KMS-11 (cell line): ENCODE data around the gene TCEAL9.

Experiments used
- H2AFZ ChIP-seq: fragments of 200-600 bp; sonication (generic); 2 replicates; pipeline ENCODE4 v1.6.1; 2016; ENCODE audit warnings: antibody characterized with exemption, mixed run types, low read depth
- H3K27ac ChIP-seq: fragments of 200-600 bp; sonication (generic); 2 replicates; pipeline ENCODE4 v1.6.1; 2016; ENCODE audit warnings: mild to moderate bottlenecking, mixed run types
- H3K27me3 ChIP-seq: fragments of 200-600 bp; sonication (generic); 2 replicates; pipeline ENCODE4 v1.6.1; 2017; ENCODE audit warnings: mild to moderate bottlenecking, low read depth, mixed run types, moderate library complexity; ENCODE audit not compliant: insufficient read depth
- H3K36me3 ChIP-seq: fragments of 200-600 bp; sonication (generic); 2 replicates; pipeline ENCODE4 v1.6.1; 2017; ENCODE audit warnings: mild to moderate bottlenecking, mixed run types; ENCODE audit not compliant: insufficient read depth
- H3K4me1 ChIP-seq: fragments of 200-600 bp; sonication (generic); 2 replicates; pipeline ENCODE4 v1.6.1; 2016; ENCODE audit warnings: mild to moderate bottlenecking, low read depth, mixed run types; ENCODE audit not compliant: poor library complexity, severe bottlenecking
- H3K4me2 ChIP-seq: fragments of 200-600 bp; sonication (generic); 2 replicates; pipeline ENCODE4 v1.7.0; 2016; ENCODE audit warnings: mild to moderate bottlenecking, mixed run types
- H3K4me3 ChIP-seq: fragments of 200-600 bp; sonication (generic); IDR thresholded peaks from 2 replicates; pipeline ENCODE4 v1.6.1; 2017; ENCODE audit warnings: low read depth, low read length, mixed read lengths; ENCODE audit not compliant: insufficient read depth
- H3K79me2 ChIP-seq: fragments of 200-600 bp; sonication (generic); 2 replicates; pipeline ENCODE4 v1.6.1; 2016; ENCODE audit warnings: low read depth, mixed run types; ENCODE audit not compliant: insufficient read depth
- H3K9ac ChIP-seq: fragments of 200-600 bp; sonication (generic); 2 replicates; pipeline ENCODE4 v1.6.1; 2016; ENCODE audit warnings: mild to moderate bottlenecking, mixed run types
- H4K20me1 ChIP-seq: fragments of 200-600 bp; sonication (generic); 2 replicates; pipeline ENCODE4 v1.6.1; 2016; ENCODE audit warnings: mild to moderate bottlenecking, mixed run types; ENCODE audit not compliant: insufficient read depth
- CTCF ChIP-seq: fragments of 200-600 bp; sonication (generic); conservative IDR thresholded peaks from 2 replicates; pipeline ENCODE4 v1.6.1; 2017; ENCODE audit warnings: low read depth, mild to moderate bottlenecking, antibody characterized with exemption, low read length, moderate library complexity, mixed read lengths

TCEAL9 gene

GRCh38 chrX:103360092-103360491 lies 3.8 kb downstream of the TCEAL9 start:
- no peak overlapping the region for H3K27ac ChIP-seq
- H3K36me3 ChIP-seq: no peaks in the 10 kb centered on the region
- no peak for TF ChIP-seq CTCF
- H2AFZ ChIP-seq: no peak overlapping the region
- no peaks in the 10 kb centered on the region for H4K20me1 ChIP-seq
- H3K4me2 ChIP-seq: no peak overlapping the region
- H3K4me3 ChIP-seq: no peak overlapping the region
- no peaks in the 10 kb centered on the region for H3K4me1 ChIP-seq
- no peak overlapping the region for H3K9ac ChIP-seq
- no peaks in the 10 kb centered on the region for H3K79me2 ChIP-seq
- no peaks in the 10 kb centered on the region for H3K27me3 ChIP-seq

GRCh38 chrX:103360916-103361315 lies 4.6 kb downstream of the TCEAL9 start:
- TF ChIP-seq CTCF: no peak
- Histone ChIP-seq H3K27ac (no peak overlapping the region), H3K79me2 (no peaks in the 10 kb centered on the region), H4K20me1 (no peaks in the 10 kb centered on the region), H3K4me1 (no peaks in the 10 kb centered on the region), H3K4me2 (no peak overlapping the region), H3K4me3 (no peak overlapping the region), H3K36me3 (no peaks in the 10 kb centered on the region), H3K9ac (no peak overlapping the region), H2AFZ (no peak overlapping the region), H3K27me3 (no peaks in the 10 kb centered on the region)

- Histone ChIP-seq H2AFZ (no peak overlapping the region), H3K79me2 (no peaks in the 10 kb centered on the region), H3K4me1 (no peaks in the 10 kb centered on the region), H3K27me3 (no peaks in the 10 kb centered on the region), H3K4me3 (no peak overlapping the region), H3K9ac (no peak overlapping the region), H3K4me2 (no peak overlapping the region), H3K36me3 (no peaks in the 10 kb centered on the region), H4K20me1 (no peaks in the 10 kb centered on the region), H3K27ac (no peak overlapping the region)
- no peak for TF ChIP-seq CTCF
Observed at GRCh38 chrX:103361798-103362197, 5.5 kb downstream of the TCEAL9 start.

GRCh38 chrX:103362474-103362873 lies 6.2 kb downstream of the TCEAL9 start:
- H3K36me3 ChIP-seq: no peaks in the 10 kb centered on the region
- H3K9ac ChIP-seq: no peak overlapping the region
- no peak overlapping the region for H3K4me3 ChIP-seq
- H3K4me2 ChIP-seq: no peak overlapping the region
- no peak overlapping the region for H3K27ac ChIP-seq
- no peak overlapping the region for H2AFZ ChIP-seq
- H3K79me2 ChIP-seq: no peaks in the 10 kb centered on the region
- H3K4me1 ChIP-seq: no peaks in the 10 kb centered on the region
- H3K27me3 ChIP-seq: no peaks in the 10 kb centered on the region
- TF ChIP-seq CTCF: no peak
- no peaks in the 10 kb centered on the region for H4K20me1 ChIP-seq

GRCh38 chrX:103363046-103363445 lies 6.7 kb downstream of the TCEAL9 start:
- Histone ChIP-seq H3K36me3 (no peaks in the 10 kb centered on the region), H3K4me1 (no peaks in the 10 kb centered on the region), H3K9ac (no peak overlapping the region), H3K4me3 (no peak overlapping the region), H3K4me2 (no peak overlapping the region), H4K20me1 (no peaks in the 10 kb centered on the region), H2AFZ (no peak overlapping the region), H3K79me2 (no peaks in the 10 kb centered on the region), H3K27ac (no peak overlapping the region), H3K27me3 (no peaks in the 10 kb centered on the region)
- TF ChIP-seq CTCF: no peak
